Activated CD8-positive, alpha-beta memory T cell treated with anti-CD3 and anti-CD28 coated beads, Interleukin-2, amount 10 ng/mL, durations not matched to agents 7 days and 5 days (primary cell): ENCODE results near the gene NUMB. TPM values are rescaled to one million over a fixed set of nuclear protein-coding genes. Genes with fewer than 3 reads are reported as not detected.
"Not testable (repeated sequence)": the region's sequence is repeated elsewhere in the genome, so short reads cannot be mapped to it uniquely, and the experiment has no call there.

Source experiments
- ATAC-seq: fragments of 150-1000 bp; cut with Tn5 transposase; one replicate; pipeline ENCODE4 v1.10.0; 2021; ENCODE audit warnings: moderate library complexity
- CTCF ChIA-PET: fragments of 350-600 bp; sonication (Branson Sonifier 250); formaldehyde crosslinking; loops from one replicate; lab custom pipeline; 2021; ENCODE audit warnings: antibody characterized with exemption; lab: Charles Lee
- DNase-seq: peaks from one replicate; pipeline ENCODE4 v3.0.0-alpha.2; 2020
- H3K27ac Mint-ChIP-seq: one replicate; pipeline ENCODE4 v1.8.0; 2021; ENCODE audit warnings: mild to moderate bottlenecking, mixed read lengths
- H3K27me3 Mint-ChIP-seq: one replicate; pipeline ENCODE4 v1.8.0; 2021; ENCODE audit warnings: mixed read lengths
- H3K36me3 Mint-ChIP-seq: one replicate; pipeline ENCODE4 v1.8.0; 2021; ENCODE audit warnings: mild to moderate bottlenecking, mixed read lengths
- H3K4me1 Mint-ChIP-seq: one replicate; pipeline ENCODE4 v1.8.0; 2021; ENCODE audit warnings: mixed read lengths
- H3K4me3 Mint-ChIP-seq: one replicate; pipeline ENCODE4 v1.8.0; 2021; ENCODE audit warnings: mild to moderate bottlenecking, moderate library complexity, mixed read lengths
- H3K9me3 Mint-ChIP-seq: one replicate; pipeline ENCODE4 v1.8.0; 2022; ENCODE audit warnings: low read depth, mixed read lengths
- total RNA-seq, 2 experiments: library from RNA; stranded (reverse); gene quantifications; one replicate each; pipeline ENCODE4 v1.2.3, GENCODE V29; 2021

Gene NUMB
- total RNA-seq, 2 experiments from 2014 or later: 44.8 to 45.2 TPM

GRCh38 chr14:73432124-73432523 is 26.2 kb downstream of the NUMB start:
- H3K4me3 Mint-ChIP-seq: no peak overlapping the region
- no peaks in the 10 kb centered on the region for H3K4me1 Mint-ChIP-seq
- no peak overlapping the region for H3K27ac Mint-ChIP-seq
- no peaks in the 10 kb centered on the region for H3K9me3 Mint-ChIP-seq
- CTCF ChIA-PET: no interaction called here
- H3K36me3 Mint-ChIP-seq: no peaks in the 10 kb centered on the region
- H3K27me3 Mint-ChIP-seq: no peaks in the 10 kb centered on the region
- DNase-seq (no peak), ATAC-seq (no peak)

- CTCF ChIA-PET: no interaction called here
- Mint-ChIP-seq H3K27me3 (no peaks in the 10 kb centered on the region), H3K4me3 (no peak overlapping the region)
Observed at GRCh38 chr14:73428353-73428824, 30.0 kb downstream of the NUMB start.

GRCh38 chr14:73427516-73428264 is 30.7 kb downstream of the NUMB start:
- CTCF ChIA-PET: no interaction called here
- H3K4me1 Mint-ChIP-seq: peaks cover 5% of the 10 kb centered on the region
- H3K27ac Mint-ChIP-seq: no peak overlapping the region
- H3K9me3 Mint-ChIP-seq: no peaks in the 10 kb centered on the region
- no peak overlapping the region for H3K4me3 Mint-ChIP-seq
- no peak for DNase-seq
- H3K36me3 Mint-ChIP-seq: no peaks in the 10 kb centered on the region
- no peak for ATAC-seq
- H3K27me3 Mint-ChIP-seq: no peaks in the 10 kb centered on the region

More at GRCh38 chr14:73428353-73428824, 30.0 kb downstream of the NUMB start:
- ATAC-seq (no peak), DNase-seq (no peak)
- H3K4me1 Mint-ChIP-seq: peaks cover 3% of the 10 kb centered on the region
- H3K27ac Mint-ChIP-seq: no peak overlapping the region
- H3K36me3 Mint-ChIP-seq: no peaks in the 10 kb centered on the region
- no peaks in the 10 kb centered on the region for H3K9me3 Mint-ChIP-seq

GRCh38 chr14:73426877-73427276 is 31.5 kb downstream of the NUMB start:
- H3K36me3 Mint-ChIP-seq: peaks cover 2% of the 10 kb centered on the region
- DNase-seq (no peak), ATAC-seq (no peak)
- no peaks in the 10 kb centered on the region for H3K27me3 Mint-ChIP-seq
- no peaks in the 10 kb centered on the region for H3K9me3 Mint-ChIP-seq
- no peak overlapping the region for H3K4me3 Mint-ChIP-seq
- H3K4me1 Mint-ChIP-seq: peaks cover 12% of the 10 kb centered on the region
- H3K27ac Mint-ChIP-seq: no peak overlapping the region
- CTCF ChIA-PET: no interaction called here

- DNase-seq (no peak), ATAC-seq (no peak)
- peaks cover 14% of the 10 kb centered on the region for H3K36me3 Mint-ChIP-seq
- peaks cover 12% of the 10 kb centered on the region for H3K4me1 Mint-ChIP-seq
- H3K9me3 Mint-ChIP-seq: no peaks in the 10 kb centered on the region
- CTCF ChIA-PET: no interaction called here
- no peak overlapping the region for H3K4me3 Mint-ChIP-seq
- H3K27me3 Mint-ChIP-seq: no peaks in the 10 kb centered on the region
- no peak overlapping the region for H3K27ac Mint-ChIP-seq
Observed at GRCh38 chr14:73424453-73424852, 33.9 kb downstream of the NUMB start.

GRCh38 chr14:73423092-73423491 is 35.3 kb downstream of the NUMB start:
- CTCF ChIA-PET, ATAC-seq, H3K27ac Mint-ChIP-seq, DNase-seq, H3K4me3 Mint-ChIP-seq, H3K27me3 Mint-ChIP-seq, H3K9me3 Mint-ChIP-seq: not testable (repeated sequence)
- Mint-ChIP-seq H3K4me1 (peaks cover 12% of the 10 kb centered on the region), H3K36me3 (peaks cover 15% of the 10 kb centered on the region)

- CTCF ChIA-PET: no interaction called here
- no peaks in the 10 kb centered on the region for H3K9me3 Mint-ChIP-seq
- H3K36me3 Mint-ChIP-seq: peaks cover 17% of the 10 kb centered on the region
- no peaks in the 10 kb centered on the region for H3K27me3 Mint-ChIP-seq
- no peak overlapping the region for H3K4me3 Mint-ChIP-seq
- H3K27ac Mint-ChIP-seq: no peak overlapping the region
- peaks cover 12% of the 10 kb centered on the region for H3K4me1 Mint-ChIP-seq
- ATAC-seq (no peak), DNase-seq (no peak)
Observed at GRCh38 chr14:73422515-73422914, 35.8 kb downstream of the NUMB start.

GRCh38 chr14:73418227-73418626 is 40.1 kb downstream of the NUMB start:
- Mint-ChIP-seq H3K27me3 (no peaks in the 10 kb centered on the region), H3K4me1 (peaks cover 12% of the 10 kb centered on the region), H3K27ac (no peak overlapping the region), H3K36me3 (peaks cover 17% of the 10 kb centered on the region), H3K4me3 (no peak overlapping the region), H3K9me3 (no peaks in the 10 kb centered on the region)
- no peak for ATAC-seq
- DNase-seq: no peak
- CTCF ChIA-PET: no interaction called here

GRCh38 chr14:73406248-73406647 is 52.1 kb downstream of the NUMB start:
- H3K27me3 Mint-ChIP-seq, CTCF ChIA-PET, H3K4me1 Mint-ChIP-seq, H3K9me3 Mint-ChIP-seq, H3K4me3 Mint-ChIP-seq, H3K27ac Mint-ChIP-seq, DNase-seq, ATAC-seq: not testable (repeated sequence)
- H3K36me3 Mint-ChIP-seq: peaks cover 22% of the 10 kb centered on the region

GRCh38 chr14:73403181-73403752 is 55.1 kb downstream of the NUMB start:
- CTCF ChIA-PET: interaction anchor here (0.7 to 1.6 kb wide), 4 partner anchors 9 to 168 kb away, joined by 3 to 4 read pairs (median 3); no protein-coding TSS in a partner anchor
- Mint-ChIP-seq H3K36me3 (peaks cover 15% of the 10 kb centered on the region), H3K4me1 (peaks cover 2% of the 10 kb centered on the region), H3K4me3 (no peak overlapping the region), H3K27me3 (no peaks in the 10 kb centered on the region), H3K9me3 (no peaks in the 10 kb centered on the region), H3K27ac (no peak overlapping the region)
- DNase-seq (no peak), ATAC-seq (no peak)

GRCh38 chr14:73402579-73402978 is 55.8 kb downstream of the NUMB start:
- CTCF ChIA-PET: interaction anchor here (0.7 to 1.6 kb wide), 4 partner anchors 9 to 168 kb away, joined by 3 to 4 read pairs (median 3); no protein-coding TSS in a partner anchor
- DNase-seq (no peak), ATAC-seq (no peak)
- peaks cover 2% of the 10 kb centered on the region for H3K4me1 Mint-ChIP-seq
- no peaks in the 10 kb centered on the region for H3K27me3 Mint-ChIP-seq
- H3K36me3 Mint-ChIP-seq: peaks cover 15% of the 10 kb centered on the region
- H3K27ac Mint-ChIP-seq: no peak overlapping the region
- H3K4me3 Mint-ChIP-seq: no peak overlapping the region
- H3K9me3 Mint-ChIP-seq: no peaks in the 10 kb centered on the region

GRCh38 chr14:73397810-73398209 is 60.5 kb downstream of the NUMB start:
- H3K27ac Mint-ChIP-seq: no peak overlapping the region

GRCh38 chr14:73394317-73394716 is 64.0 kb downstream of the NUMB start:
- Mint-ChIP-seq H3K9me3 (no peaks in the 10 kb centered on the region), H3K27ac (no peak overlapping the region), H3K4me3 (no peak overlapping the region), H3K4me1 (peaks cover 18% of the 10 kb centered on the region), H3K27me3 (no peaks in the 10 kb centered on the region), H3K36me3 (peaks cover 1% of the 10 kb centered on the region)
- CTCF ChIA-PET: interaction anchor here (0.7 kb wide), 1 partner anchor 172 kb away, joined by 4 read pairs; no protein-coding TSS in a partner anchor
- DNase-seq (no peak), ATAC-seq (no peak)

More at GRCh38 chr14:73397810-73398209, 60.5 kb downstream of the NUMB start:
- H3K27me3 Mint-ChIP-seq: no peaks in the 10 kb centered on the region
- no peaks in the 10 kb centered on the region for H3K9me3 Mint-ChIP-seq
- CTCF ChIA-PET: interaction anchor here (1.1 kb wide), 1 partner anchor 74 kb away, joined by 3 read pairs; no protein-coding TSS in a partner anchor
- DNase-seq (no peak), ATAC-seq (no peak)
- peaks cover 10% of the 10 kb centered on the region for H3K4me1 Mint-ChIP-seq
- peaks cover 1% of the 10 kb centered on the region for H3K36me3 Mint-ChIP-seq
- H3K4me3 Mint-ChIP-seq: no peak overlapping the region

GRCh38 chr14:73393375-73393774 is 65.0 kb downstream of the NUMB start:
- Mint-ChIP-seq H3K4me1 (peaks cover 18% of the 10 kb centered on the region), H3K36me3 (peaks cover 1% of the 10 kb centered on the region), H3K4me3 (no peak overlapping the region), H3K9me3 (no peaks in the 10 kb centered on the region), H3K27ac (no peak overlapping the region), H3K27me3 (no peaks in the 10 kb centered on the region)
- CTCF ChIA-PET: interaction anchor here (1.3 kb wide), 1 partner anchor 10 kb away, joined by 3 read pairs; no protein-coding TSS in a partner anchor
- ATAC-seq: no peak
- DNase-seq: no peak
